Keratinocyte (primary cell): Measurements from ENCODE around the gene PDXDC1. TPM values are rescaled to one million over a fixed set of nuclear protein-coding genes. Genes with fewer than 3 reads are reported as not detected.
"Not testable (repeated sequence)": the region's sequence is repeated elsewhere in the genome, so short reads cannot be mapped to it uniquely, and the experiment has no call there.

ENCODE experiments used
- DNase-seq: peaks from one replicate; pipeline ENCODE4 v3.0.0-alpha.2; 2011; ENCODE audit warnings: low read depth, missing footprints, low spot score
- FAIRE-seq: peaks from 2 replicates; lab custom pipeline; 2011; peaks lifted over from hg19 to GRCh38; lab: Jason Lieb, UNC
- H2AFZ ChIP-seq: 2 replicates; pipeline ENCODE4 v1.6.0; 2012; ENCODE audit warnings: low read length, control low read depth, inconsistent platforms; ENCODE audit not compliant: control insufficient read depth
- H3K27ac ChIP-seq: 2 replicates; pipeline ENCODE4 v1.5.1; 2011; ENCODE audit warnings: low read length; ENCODE audit not compliant: control insufficient read depth, insufficient read depth
- H3K27me3 ChIP-seq: 3 replicates; pipeline ENCODE4 v1.6.0; 2011; ENCODE audit warnings: low read length; ENCODE audit not compliant: control insufficient read depth, insufficient read depth; ENCODE audit errors: extremely low read depth
- H3K36me3 ChIP-seq, 2 experiments: 2 replicates in 1 of 2; 3 replicates in 1 of 2; pipeline ENCODE4 v1.5.1; 2011; ENCODE audit warnings: low read length in 2 of 2, mild to moderate bottlenecking in 1 of 2; ENCODE audit not compliant: control insufficient read depth in 2 of 2, insufficient read depth in 2 of 2; ENCODE audit errors: extremely low read depth in 1 of 2
- H3K4me1 ChIP-seq: 3 replicates; pipeline ENCODE4 v1.5.1; 2011; ENCODE audit warnings: low read length; ENCODE audit not compliant: control insufficient read depth, insufficient read depth; ENCODE audit errors: extremely low read depth
- H3K4me2 ChIP-seq: 3 replicates; pipeline ENCODE4 v1.6.0; 2011; ENCODE audit warnings: low read depth, low read length; ENCODE audit not compliant: control insufficient read depth, insufficient read depth; ENCODE audit errors: extremely low read depth
- H3K4me3 ChIP-seq, 3 experiments: fragments of 200-600 bp in 1 of 3; sonication (generic) in 1 of 3; 2 replicates in 2 of 3; 3 replicates in 1 of 3; pipeline ENCODE4 v1.5.1; 2011 to 2016; ENCODE audit warnings: low read length in 3 of 3, mild to moderate bottlenecking in 3 of 3, control low read depth in 2 of 3, inconsistent platforms in 1 of 3, low read depth in 1 of 3, mixed read lengths in 1 of 3, mixed run types in 1 of 3, moderate library complexity in 1 of 3; ENCODE audit not compliant: control insufficient read depth in 2 of 3, insufficient read depth in 2 of 3; ENCODE audit errors: extremely low read depth in 1 of 3
- H3K79me2 ChIP-seq: 2 replicates; pipeline ENCODE4 v1.6.0; 2012; ENCODE audit warnings: low read length; ENCODE audit not compliant: control insufficient read depth, insufficient read depth
- H3K9ac ChIP-seq: 3 replicates; pipeline ENCODE4 v1.6.0; 2011; ENCODE audit warnings: low read length; ENCODE audit not compliant: control insufficient read depth, insufficient read depth; ENCODE audit errors: extremely low read depth
- H3K9me1 ChIP-seq: 3 replicates; pipeline ENCODE4 v1.6.0; 2011; ENCODE audit warnings: low read length; ENCODE audit not compliant: control insufficient read depth, insufficient read depth; ENCODE audit errors: extremely low read depth
- H3K9me3 ChIP-seq: 2 replicates; pipeline ENCODE4 v1.5.1; 2012; ENCODE audit warnings: low read depth, low read length; ENCODE audit not compliant: control insufficient read depth
- H4K20me1 ChIP-seq: 3 replicates; pipeline ENCODE4 v1.6.0; 2011; ENCODE audit warnings: low read length; ENCODE audit not compliant: control insufficient read depth, insufficient read depth; ENCODE audit errors: extremely low read depth
- EZH2 ChIP-seq: IDR thresholded peaks from one replicate; pipeline ENCODE4 v1.6.1; 2012; ENCODE audit warnings: inconsistent platforms, mild to moderate bottlenecking, low read length, moderate library complexity
- dilution Hi-C: fragments of 300-500 bp; cut with MboI; formaldehyde crosslinking; loops from one replicate; pipeline ENCODE4 v1.7.0; 2020; ENCODE audit warnings: low sequenced_read_pairs; ENCODE audit not compliant: extremely low pct_ligation_motif_present
- polyA plus RNA-seq, 5 experiments: library from polyadenylated mRNA; depleted of rRNA in 3 of 5; stranded (reverse) in 3 of 5; stranded (forward) in 1 of 5; unstranded in 1 of 5; fragments of >200 nt; gene quantifications; 1 replicate in 1 of 5; 2 replicates in 3 of 5; 3 replicates in 1 of 5; pipeline versions ENCODE4 v1.2.1 to v1.2.3, GENCODE V29; 2011 to 2012; ENCODE audit warnings: missing spikeins in 2 of 5, low read depth in 1 of 5, low replicate concordance in 1 of 5
- TF ChIP-seq, protein P1 (sequence below), 3 experiments: IDR thresholded peaks in 1 of 3; conservative IDR thresholded peaks in 1 of 3; optimal IDR thresholded peaks in 1 of 3; 2 replicates in 2 of 3; 3 replicates in 1 of 3; pipeline versions ENCODE3 to v1.5.1; 2011; ENCODE audit warnings: low read length in 3 of 3, mild to moderate bottlenecking in 3 of 3, moderate library complexity in 2 of 3, control low read depth in 1 of 3, inconsistent platforms in 1 of 3; ENCODE audit not compliant: insufficient read depth in 2 of 3; ENCODE audit errors: extremely low read depth in 1 of 3

The PDXDC1 gene
- polyA plus RNA-seq, 1 donor (not counting 4 experiments of a cell fraction or from before 2014, with no cell fraction given) = 70.7 TPM

DNA sequence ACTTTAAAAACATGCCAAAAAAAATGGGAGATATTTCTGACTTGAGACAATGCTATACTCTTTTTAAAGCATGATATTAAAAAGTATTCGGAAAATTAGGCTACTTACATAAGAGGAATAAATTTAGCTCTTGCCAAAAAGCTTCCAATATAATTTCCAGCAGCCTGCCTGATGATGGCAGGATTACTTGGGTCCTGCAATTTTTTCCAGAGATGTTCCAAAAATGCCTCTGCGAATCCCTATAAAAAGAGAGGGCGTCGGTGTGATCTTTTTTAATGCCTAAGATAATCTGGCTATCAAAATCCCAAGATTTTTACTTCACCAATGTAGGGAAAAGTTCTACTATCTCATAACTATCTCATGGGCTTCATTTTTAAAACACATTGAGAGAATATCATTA is 96.2 kb downstream of the PDXDC1 start:
- H3K4me3 ChIP-seq, dilution Hi-C loops, H4K20me1 ChIP-seq, H3K4me2 ChIP-seq, H3K4me1 ChIP-seq, H3K79me2 ChIP-seq, DNase-seq, H3K27me3 ChIP-seq, H3K27ac ChIP-seq, H3K9me3 ChIP-seq, FAIRE-seq, H3K9ac ChIP-seq, H2AFZ ChIP-seq, H3K9me1 ChIP-seq: not testable (repeated sequence)
- peaks cover 12 to 19% of the 10 kb centered on the region in 2 experiments for H3K36me3 ChIP-seq

- H3K27ac ChIP-seq, H3K4me1 ChIP-seq, H3K4me2 ChIP-seq, H3K9me3 ChIP-seq, H3K4me3 ChIP-seq, H3K27me3 ChIP-seq, DNase-seq, H4K20me1 ChIP-seq, H3K9me1 ChIP-seq, FAIRE-seq, dilution Hi-C loops, H2AFZ ChIP-seq, H3K79me2 ChIP-seq, H3K9ac ChIP-seq: not testable (repeated sequence)
- peaks cover 12 to 19% of the 10 kb centered on the region in 2 experiments for H3K36me3 ChIP-seq
- TF ChIP-seq, protein P1, sequence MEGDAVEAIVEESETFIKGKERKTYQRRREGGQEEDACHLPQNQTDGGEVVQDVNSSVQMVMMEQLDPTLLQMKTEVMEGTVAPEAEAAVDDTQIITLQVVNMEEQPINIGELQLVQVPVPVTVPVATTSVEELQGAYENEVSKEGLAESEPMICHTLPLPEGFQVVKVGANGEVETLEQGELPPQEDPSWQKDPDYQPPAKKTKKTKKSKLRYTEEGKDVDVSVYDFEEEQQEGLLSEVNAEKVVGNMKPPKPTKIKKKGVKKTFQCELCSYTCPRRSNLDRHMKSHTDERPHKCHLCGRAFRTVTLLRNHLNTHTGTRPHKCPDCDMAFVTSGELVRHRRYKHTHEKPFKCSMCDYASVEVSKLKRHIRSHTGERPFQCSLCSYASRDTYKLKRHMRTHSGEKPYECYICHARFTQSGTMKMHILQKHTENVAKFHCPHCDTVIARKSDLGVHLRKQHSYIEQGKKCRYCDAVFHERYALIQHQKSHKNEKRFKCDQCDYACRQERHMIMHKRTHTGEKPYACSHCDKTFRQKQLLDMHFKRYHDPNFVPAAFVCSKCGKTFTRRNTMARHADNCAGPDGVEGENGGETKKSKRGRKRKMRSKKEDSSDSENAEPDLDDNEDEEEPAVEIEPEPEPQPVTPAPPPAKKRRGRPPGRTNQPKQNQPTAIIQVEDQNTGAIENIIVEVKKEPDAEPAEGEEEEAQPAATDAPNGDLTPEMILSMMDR (optimal IDR thresholded peaks at IDR 0.05 in 1 of 3, IDR thresholded peaks at IDR 0.05 in 1 of 3, conservative IDR thresholded peaks at IDR 0.05 in 1 of 3; ENCODE audit: extremely low read depth in 1 of 3, insufficient read depth in 2 of 3, low read length in 3 of 3) = peak in 2 of 3 experiments; percentile 5 to 12
These were observed 97.3 kb downstream of the PDXDC1 start for GRCh38 chr16:15071916-15072769.

DNA sequence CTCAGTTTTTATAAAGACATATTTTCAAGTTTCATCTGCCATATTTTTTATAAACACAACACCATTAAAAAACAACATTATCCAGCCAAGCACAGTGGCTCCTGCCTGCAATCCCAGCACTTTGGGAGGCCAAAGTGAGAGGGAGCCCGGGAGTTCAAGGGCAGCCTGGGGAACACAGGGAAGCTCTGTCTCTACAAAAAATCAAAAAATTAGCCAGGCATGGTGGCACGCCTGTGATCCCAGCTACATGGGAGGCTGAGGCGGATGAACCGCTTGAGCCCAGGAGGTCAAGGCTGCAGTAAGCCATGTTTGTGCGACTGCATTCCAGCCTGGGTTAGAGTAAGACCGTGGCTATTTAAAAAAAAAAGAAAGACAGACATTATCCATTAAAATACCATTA is 98.3 kb downstream of the PDXDC1 start:
- Histone ChIP-seq H3K79me2 (no peaks in the 10 kb centered on the region), H3K4me3 (no peak overlapping the region), H3K9me1 (no peaks in the 10 kb centered on the region), H3K36me3 (peaks cover 12 to 19% of the 10 kb centered on the region in 2 experiments), H4K20me1 (no peaks in the 10 kb centered on the region), H3K9me3 (no peaks in the 10 kb centered on the region), H3K4me1 (no peaks in the 10 kb centered on the region), H3K9ac (no peak overlapping the region), H3K27ac (no peak overlapping the region), H2AFZ (no peak overlapping the region), H3K27me3 (no peaks in the 10 kb centered on the region), H3K4me2 (no peak overlapping the region)
- dilution Hi-C loops = no loop called here
- TF ChIP-seq, protein P1 (optimal IDR thresholded peaks at IDR 0.05 in 1 of 3, IDR thresholded peaks at IDR 0.05 in 1 of 3, conservative IDR thresholded peaks at IDR 0.05 in 1 of 3; ENCODE audit: extremely low read depth in 1 of 3, insufficient read depth in 2 of 3, low read length in 3 of 3) = no peak
- no peak for TF ChIP-seq EZH2
- DNase-seq (no peak), FAIRE-seq (no peak)
